NCI-H2171 (cell line): ENCODE measurements around the gene KRT24.
"Not testable (repeated sequence)": the region's sequence is repeated elsewhere in the genome, so short reads cannot be mapped to it uniquely, and the experiment has no call there.

Experiments
- DNase-seq: peaks from one replicate; lab custom pipeline; 2025; lab: John Stamatoyannopoulos, UW

KRT24 gene

GRCh38 chr17:40703652-40704051, at the start of gene KRT24:
Gene KRT24 (minus strand): TSS chr17:40703752. CDS start chr17:40703693, 59 bp downstream.
- no peak for DNase-seq

- DNase-seq, result no peak
Measured at GRCh38 chr17:40751065-40751464, 47.5 kb upstream of the KRT24 start.

GRCh38 chr17:40750391-40750790, 46.8 kb upstream of the KRT24 start:
- DNase-seq, result no peak

GRCh38 chr17:40748666-40749065, 45.1 kb upstream of the KRT24 start:
- not testable (repeated sequence) for DNase-seq

GRCh38 chr17:40738553-40738952, 35.0 kb upstream of the KRT24 start:
- no peak for DNase-seq

- no peak for DNase-seq
Measured at GRCh38 chr17:40735016-40735415, 31.5 kb upstream of the KRT24 start.

GRCh38 chr17:40734018-40734417, 30.5 kb upstream of the KRT24 start:
- DNase-seq, result no peak

GRCh38 chr17:40730970-40731369, 27.4 kb upstream of the KRT24 start:
- no peak for DNase-seq

- DNase-seq, result no peak
Measured at GRCh38 chr17:40727447-40728231, 24.1 kb upstream of the KRT24 start.

- no peak for DNase-seq
Measured at GRCh38 chr17:40726919-40727318, 23.4 kb upstream of the KRT24 start.

- no peak for DNase-seq
Measured at GRCh38 chr17:40724656-40725055, 21.1 kb upstream of the KRT24 start.

GRCh38 chr17:40722241-40722640, 18.7 kb upstream of the KRT24 start:
- no peak for DNase-seq

- no peak for DNase-seq
Measured at GRCh38 chr17:40720899-40721298, 17.3 kb upstream of the KRT24 start.

- no peak for DNase-seq
Measured at GRCh38 chr17:40718930-40719329, 15.4 kb upstream of the KRT24 start.

GRCh38 chr17:40717776-40718175, 14.2 kb upstream of the KRT24 start:
- DNase-seq, result no peak

GRCh38 chr17:40714473-40714872, 10.9 kb upstream of the KRT24 start:
- DNase-seq, result no peak

GRCh38 chr17:40707745-40708144, 4.2 kb upstream of the KRT24 start:
- DNase-seq, result no peak

GRCh38 chr17:40705584-40705983, 2.0 kb upstream of the KRT24 start:
- no peak for DNase-seq

GRCh38 chr17:40702271-40702670, 1.3 kb downstream of the KRT24 start:
- no peak for DNase-seq

GRCh38 chr17:40699853-40700252, 3.7 kb downstream of the KRT24 start:
- DNase-seq, result no peak

GRCh38 chr17:40699371-40699770, 4.2 kb downstream of the KRT24 start:
- no peak for DNase-seq

GRCh38 chr17:40697297-40697696, 6.3 kb downstream of the KRT24 start:
- no peak for DNase-seq

GRCh38 chr17:40696651-40697072, 6.9 kb downstream of the KRT24 start:
- no peak for DNase-seq

GRCh38 chr17:40695874-40696472, 7.6 kb downstream of the KRT24 start:
- no peak for DNase-seq
